Measurements from ENCODE around the gene GRM7.

DNA sequence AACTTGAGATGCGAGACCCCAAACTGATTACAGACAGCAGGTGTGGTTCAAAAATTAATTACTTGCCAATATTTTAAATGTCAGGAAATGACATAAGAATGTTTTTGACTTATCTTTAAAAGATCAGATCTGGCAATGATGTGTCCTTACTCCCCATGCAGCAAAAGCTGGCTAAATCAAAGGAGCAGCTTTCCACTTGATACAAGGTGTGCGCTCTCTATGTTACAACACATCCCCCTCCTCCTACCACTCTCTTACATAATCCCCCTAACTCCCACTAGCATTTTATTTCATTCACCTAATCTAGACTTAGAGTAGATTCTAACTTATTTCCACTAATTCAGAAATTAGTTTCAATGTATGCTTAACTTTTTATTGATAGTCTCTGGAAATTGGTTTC lies 609.0 kb downstream of the GRM7 start:
- no peak for TF ChIP-seq POLR2A (IDR thresholded peaks at IDR 0.05)
- TF ChIP-seq, protein P1, sequence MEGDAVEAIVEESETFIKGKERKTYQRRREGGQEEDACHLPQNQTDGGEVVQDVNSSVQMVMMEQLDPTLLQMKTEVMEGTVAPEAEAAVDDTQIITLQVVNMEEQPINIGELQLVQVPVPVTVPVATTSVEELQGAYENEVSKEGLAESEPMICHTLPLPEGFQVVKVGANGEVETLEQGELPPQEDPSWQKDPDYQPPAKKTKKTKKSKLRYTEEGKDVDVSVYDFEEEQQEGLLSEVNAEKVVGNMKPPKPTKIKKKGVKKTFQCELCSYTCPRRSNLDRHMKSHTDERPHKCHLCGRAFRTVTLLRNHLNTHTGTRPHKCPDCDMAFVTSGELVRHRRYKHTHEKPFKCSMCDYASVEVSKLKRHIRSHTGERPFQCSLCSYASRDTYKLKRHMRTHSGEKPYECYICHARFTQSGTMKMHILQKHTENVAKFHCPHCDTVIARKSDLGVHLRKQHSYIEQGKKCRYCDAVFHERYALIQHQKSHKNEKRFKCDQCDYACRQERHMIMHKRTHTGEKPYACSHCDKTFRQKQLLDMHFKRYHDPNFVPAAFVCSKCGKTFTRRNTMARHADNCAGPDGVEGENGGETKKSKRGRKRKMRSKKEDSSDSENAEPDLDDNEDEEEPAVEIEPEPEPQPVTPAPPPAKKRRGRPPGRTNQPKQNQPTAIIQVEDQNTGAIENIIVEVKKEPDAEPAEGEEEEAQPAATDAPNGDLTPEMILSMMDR (IDR thresholded peaks at IDR 0.05): no peak
